Stomach (tissue), 9 donors: ENCODE data around the gene ENTPD8. TPM values are rescaled to one million over a fixed set of nuclear protein-coding genes. Genes with fewer than 3 reads are reported as not detected.
A peak's percentile ranks its signal among the peaks of the same experiment; 100 is the strongest.
"Not testable (repeated sequence)": the region's sequence is repeated elsewhere in the genome, so short reads cannot be mapped to it uniquely, and the experiment has no call there.

Experiments used
- DNase-seq, 2 donors: peaks; one replicate each; pipeline versions ENCODE4 v3.0.0 to v3.0.0-alpha.2; 2013 to 2019
- H3K27ac ChIP-seq, 5 donors: fragments of 200-600 bp in 4 of 5; sonication (generic) in 4 of 5; one replicate each; pipeline ENCODE4 v1.5.1; 2013 to 2019; ENCODE audit warnings: mild to moderate bottlenecking in 1 of 5, moderate library complexity in 1 of 5
- H3K27me3 ChIP-seq, 3 donors: fragments of 200-600 bp; sonication (generic); one replicate each; pipeline ENCODE4 v1.5.1; 2017 to 2019; ENCODE audit warnings: mixed run types in 1 of 3
- H3K36me3 ChIP-seq, 4 donors: fragments of 200-600 bp; sonication (generic); 1 replicate in 3 of 4; 2 replicates in 1 of 4; pipeline ENCODE4 v1.5.1; 2016 to 2019
- H3K4me1 ChIP-seq, 4 donors: fragments of 200-600 bp; sonication (generic); one replicate each; pipeline ENCODE4 v1.5.1; 2016 to 2019
- H3K4me3 ChIP-seq, 4 donors: fragments of 200-600 bp; sonication (generic) in 3 of 4; one replicate each; pipeline ENCODE4 v1.5.1; 2016 to 2019; ENCODE audit warnings: mild to moderate bottlenecking in 1 of 4
- H3K9me3 ChIP-seq, 4 donors: fragments of 200-600 bp; sonication (generic); one replicate each; pipeline ENCODE4 v1.5.1; 2016 to 2019
- EP300 ChIP-seq: sonication (generic); formaldehyde crosslinking; IDR thresholded peaks from one replicate; pipeline ENCODE4 v1.6.1; 2017; ENCODE audit warnings: antibody characterized with exemption
- POLR2A ChIP-seq, 4 donors: fragments of 450-650 bp; IDR thresholded peaks; one replicate each; pipeline ENCODE4 v1.6.1; 2016; ENCODE audit warnings: antibody characterized with exemption in 4 of 4, control low read depth in 2 of 4, mild to moderate bottlenecking in 1 of 4, moderate library complexity in 1 of 4
- POLR2AphosphoS5 ChIP-seq, 3 donors: sonication (generic); formaldehyde crosslinking; IDR thresholded peaks; one replicate each; pipeline ENCODE4 v1.6.1; 2016; ENCODE audit warnings: antibody characterized with exemption in 3 of 3
- WGBS, 5 donors: extraction: QIAGEN DNeasy Blood & Tissue Kit in 3 of 5; methylation state at CpG; one replicate each; pipeline versions ENCODE4 v1.1.5 to v1.1.7; 2013 to 2018; 5-methylcytosine and 5-hydroxymethylcytosine counted together
- intact Hi-C: fragments of 100-400 bp; cut with DNase I; formaldehyde crosslinking; loops from one replicate; pipeline ENCODE4 v1.15.1; 2023; ENCODE audit warnings: low total_unique reads
- polyA plus RNA-seq, 3 donors: library from polyadenylated mRNA; stranded (reverse); fragments of 200-250 nt; gene quantifications; one replicate each; pipeline ENCODE4 v1.2.3, GENCODE V29; 2013
- total RNA-seq, 5 donors: library from RNA; depleted of rRNA; stranded (reverse); fragments of >200 nt; gene quantifications; one replicate each; pipeline versions ENCODE4 v1.1.0 to v1.2.3, GENCODE V29; 2014 to 2016
- TF ChIP-seq, protein P1 (sequence below), 7 experiments: fragments of 450-650 bp in 4 of 7; fragments of 200-600 bp in 3 of 7; sonication (generic) in 3 of 7; IDR thresholded peaks; one replicate each; pipeline ENCODE4 v1.5.1; 2016 to 2019; ENCODE audit warnings: antibody characterized with exemption in 7 of 7, control low read depth in 2 of 7, mild to moderate bottlenecking in 1 of 7
- donor health status: healthy with polysubstance abuse.
- donor health status: Bipolar disorder and iron deficiency.
- donor health status: healthy.

ENTPD8 gene
- total and polyA plus RNA-seq, 8 donors = 0.89 to 37.9 (median 6.8) TPM

DNA sequence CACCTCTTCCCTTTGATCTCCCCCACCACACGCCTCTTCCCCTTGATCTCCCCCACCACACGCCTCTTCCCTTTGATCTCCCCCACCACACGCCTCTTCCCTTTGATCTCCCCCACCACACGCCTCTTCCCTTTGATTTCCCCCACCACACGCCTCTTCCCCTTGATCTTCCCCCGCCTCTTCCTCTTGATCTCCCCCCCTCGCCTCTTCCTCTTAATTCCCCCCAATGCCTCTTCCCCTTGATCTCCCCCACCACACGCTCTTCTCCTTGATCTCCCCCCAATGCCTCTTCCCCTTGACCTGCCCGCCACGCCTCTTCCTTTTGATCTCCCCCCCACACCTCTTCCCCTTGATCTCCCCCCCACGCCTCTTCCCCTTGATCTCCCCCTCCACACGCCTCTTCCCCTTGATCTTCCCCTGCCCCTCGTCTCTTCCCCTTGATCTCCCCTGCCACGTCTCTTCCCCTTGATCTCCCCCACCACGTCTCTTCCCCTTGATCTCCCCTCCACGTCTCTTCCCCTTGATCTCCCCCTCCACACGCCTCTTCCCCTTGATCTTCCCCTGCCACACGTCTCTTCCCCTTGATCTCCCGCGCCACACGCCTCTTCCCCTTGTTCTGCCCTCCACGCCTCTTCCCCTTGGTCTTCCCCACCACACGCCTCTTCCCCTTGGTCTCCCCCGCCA, 9.5 kb upstream of the ENTPD8 start:
- H3K27ac ChIP-seq, H3K9me3 ChIP-seq, H3K27me3 ChIP-seq, H3K4me3 ChIP-seq, intact Hi-C loops: not testable (repeated sequence)
- 74 to 88% (median 79%) methylated on average over 9 to 22 of the region's 24 CpGs for WGBS, 5 donors
- Histone ChIP-seq H3K4me1 (peaks cover 21 to 36% (median 33%) of the 10 kb centered on the region in 4 donors), H3K36me3 (peaks cover 14 to 40% (median 33%) of the 10 kb centered on the region in 4 donors)
- peak in 1 of 2 donors; percentile 22 for DNase-seq

DNA sequence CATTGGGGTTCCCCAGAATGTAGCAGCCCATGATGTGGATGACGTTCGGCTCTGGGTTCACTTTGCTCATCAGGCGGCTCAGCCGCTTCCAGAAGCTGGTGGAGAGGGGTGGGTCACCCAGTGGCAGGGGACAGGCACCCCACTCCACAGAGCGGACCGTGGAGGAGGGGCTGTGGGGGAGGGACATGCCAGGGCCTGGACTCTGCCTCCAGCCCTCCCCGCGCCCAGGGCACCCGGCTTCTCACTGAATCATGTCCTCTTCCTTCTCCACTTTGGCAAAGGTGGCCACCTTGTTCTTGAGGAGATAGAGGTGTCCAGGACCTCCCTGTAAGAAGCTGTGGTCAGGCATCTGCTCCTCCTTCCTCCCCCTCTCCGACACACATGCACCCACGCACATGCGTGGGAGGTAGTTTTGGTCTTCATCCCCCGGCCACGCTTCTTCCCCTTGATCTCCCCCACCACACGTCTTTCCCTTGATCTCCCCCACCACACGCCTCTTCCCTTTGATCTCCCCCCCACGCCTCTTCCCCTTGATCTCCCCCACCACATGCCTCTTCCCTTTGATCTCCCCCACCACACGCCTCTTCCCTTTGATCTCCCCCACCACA, 8.9 kb upstream of the ENTPD8 start:
- Histone ChIP-seq H3K27me3 (peaks cover 0 to 8% (median 0%) of the 10 kb centered on the region in 3 donors), H3K4me1 (peaks cover 23 to 36% (median 34%) of the 10 kb centered on the region in 4 donors), H3K9me3 (no peaks in the 10 kb centered on the region), H3K36me3 (peaks cover 14 to 33% (median 29%) of the 10 kb centered on the region in 4 donors), H3K4me3 (no peak overlapping the region), H3K27ac (no peak overlapping the region)
- peak in 1 of 2 donors; percentile 10 for DNase-seq
- TF ChIP-seq POLR2AphosphoS5 (IDR thresholded peaks at IDR 0.05) = no peak
- TF ChIP-seq, protein P1, sequence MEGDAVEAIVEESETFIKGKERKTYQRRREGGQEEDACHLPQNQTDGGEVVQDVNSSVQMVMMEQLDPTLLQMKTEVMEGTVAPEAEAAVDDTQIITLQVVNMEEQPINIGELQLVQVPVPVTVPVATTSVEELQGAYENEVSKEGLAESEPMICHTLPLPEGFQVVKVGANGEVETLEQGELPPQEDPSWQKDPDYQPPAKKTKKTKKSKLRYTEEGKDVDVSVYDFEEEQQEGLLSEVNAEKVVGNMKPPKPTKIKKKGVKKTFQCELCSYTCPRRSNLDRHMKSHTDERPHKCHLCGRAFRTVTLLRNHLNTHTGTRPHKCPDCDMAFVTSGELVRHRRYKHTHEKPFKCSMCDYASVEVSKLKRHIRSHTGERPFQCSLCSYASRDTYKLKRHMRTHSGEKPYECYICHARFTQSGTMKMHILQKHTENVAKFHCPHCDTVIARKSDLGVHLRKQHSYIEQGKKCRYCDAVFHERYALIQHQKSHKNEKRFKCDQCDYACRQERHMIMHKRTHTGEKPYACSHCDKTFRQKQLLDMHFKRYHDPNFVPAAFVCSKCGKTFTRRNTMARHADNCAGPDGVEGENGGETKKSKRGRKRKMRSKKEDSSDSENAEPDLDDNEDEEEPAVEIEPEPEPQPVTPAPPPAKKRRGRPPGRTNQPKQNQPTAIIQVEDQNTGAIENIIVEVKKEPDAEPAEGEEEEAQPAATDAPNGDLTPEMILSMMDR (IDR thresholded peaks at IDR 0.05) = no peak
- TF ChIP-seq EP300 = no peak
- TF ChIP-seq POLR2A (IDR thresholded peaks at IDR 0.05) = no peak
- WGBS, 5 donors = 87 to 91% (median 90%) methylated on average over 16 to 18 of the region's 18 CpGs
- intact Hi-C loops = no loop called here

DNA sequence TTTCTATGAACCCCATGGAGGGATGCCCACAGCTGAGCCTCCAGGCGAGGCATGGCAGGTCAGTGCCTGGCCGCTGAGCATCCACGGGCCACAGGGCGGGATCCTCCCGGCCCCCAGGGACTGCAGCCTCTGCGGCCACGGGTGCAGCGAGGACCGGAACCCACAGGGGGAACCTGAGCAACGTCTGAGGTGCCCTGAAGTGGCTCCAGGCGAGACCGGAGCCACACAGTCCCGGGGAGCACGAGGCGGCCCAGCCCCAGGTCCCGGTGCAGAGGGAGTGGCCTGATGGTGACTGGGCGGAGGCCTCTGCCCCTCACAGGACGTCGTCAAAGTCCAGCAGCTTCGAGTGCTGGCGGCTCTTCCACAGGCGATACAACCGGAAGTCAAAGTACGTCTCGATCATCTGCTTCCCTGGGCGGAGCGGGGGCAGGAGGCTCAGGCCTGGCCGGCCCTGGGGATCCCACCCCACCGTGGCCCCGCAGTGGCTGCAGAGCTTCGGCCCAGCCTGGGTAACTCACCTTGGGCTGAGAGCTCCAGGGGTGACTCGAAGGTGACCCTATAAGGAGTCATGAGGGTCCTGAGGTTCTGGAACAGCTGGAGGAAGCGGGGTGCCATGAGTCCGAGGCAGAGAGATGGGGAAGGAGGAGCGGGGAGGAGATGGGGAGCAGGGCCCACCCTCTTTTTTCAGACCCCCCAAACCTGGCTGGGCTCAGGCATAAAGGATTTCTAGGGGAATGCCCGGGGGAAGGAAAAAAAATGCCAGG, 8.1 kb upstream of the ENTPD8 start:
- intact Hi-C loops = no loop called here
- no peaks in the 10 kb centered on the region for H3K9me3 ChIP-seq
- H3K27me3 ChIP-seq = peaks cover 0 to 15% (median 0%) of the 10 kb centered on the region in 3 donors
- DNase-seq = peak in 1 of 2 donors; percentile 17
- 84 to 95% (median 86%) methylated on average over 20 to 36 of the region's 36 CpGs for WGBS, 5 donors
- TF ChIP-seq, protein P1 (IDR thresholded peaks at IDR 0.05) = no peak
- no peak for TF ChIP-seq POLR2AphosphoS5 (IDR thresholded peaks at IDR 0.05)
- TF ChIP-seq POLR2A (IDR thresholded peaks at IDR 0.05) = no peak
- peaks cover 17 to 30% (median 29%) of the 10 kb centered on the region in 4 donors for H3K4me1 ChIP-seq
- no peak overlapping the region for H3K4me3 ChIP-seq
- no peak overlapping the region for H3K27ac ChIP-seq
- peaks cover 14 to 33% (median 29%) of the 10 kb centered on the region in 4 donors for H3K36me3 ChIP-seq

DNA sequence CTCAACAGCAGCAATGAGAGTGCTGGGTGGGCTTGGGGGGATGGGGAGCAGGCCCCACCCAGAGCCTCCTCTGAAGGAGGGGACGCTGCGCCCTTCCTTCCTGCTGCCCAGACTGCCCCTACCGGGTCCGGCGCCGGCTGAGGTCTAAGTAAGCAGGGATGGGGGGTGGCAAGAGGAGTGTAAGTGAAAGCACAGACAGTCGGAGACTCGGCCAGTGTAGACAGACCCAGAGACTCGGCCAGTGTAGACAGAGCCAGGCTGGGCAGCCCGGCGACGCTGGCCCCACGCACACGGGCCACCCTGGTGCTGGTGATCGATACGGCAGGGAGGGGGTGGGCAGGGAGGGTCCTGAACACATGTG, 7.4 kb upstream of the ENTPD8 start:
- TF ChIP-seq, protein P1 (IDR thresholded peaks at IDR 0.05) = no peak
- no peak for TF ChIP-seq POLR2AphosphoS5 (IDR thresholded peaks at IDR 0.05)
- Histone ChIP-seq H3K36me3 (peaks cover 14 to 33% (median 29%) of the 10 kb centered on the region in 4 donors), H3K27me3 (peaks cover 0 to 22% (median 0%) of the 10 kb centered on the region in 3 donors), H3K4me3 (no peak overlapping the region), H3K4me1 (peaks cover 14 to 26% (median 24%) of the 10 kb centered on the region in 4 donors), H3K27ac (no peak overlapping the region), H3K9me3 (no peaks in the 10 kb centered on the region)
- intact Hi-C loops = no loop called here
- DNase-seq = no peak
- 87 to 94% (median 91%) methylated on average over 15 to 16 of the region's 16 CpGs for WGBS, 5 donors
